GM12875 (cell line): Measurements from ENCODE around the gene BCL2L13.
"Not testable (repeated sequence)": the region's sequence is repeated elsewhere in the genome, so short reads cannot be mapped to it uniquely, and the experiment has no call there.

Experiments used
- H3K4me3 ChIP-seq: one replicate; pipeline ENCODE4 v1.5.1; 2011; ENCODE audit warnings: low read depth, low read length, control low read depth
- TF ChIP-seq, protein P1 (sequence below): IDR thresholded peaks from 2 replicates; pipeline ENCODE4 v1.5.1; 2011; ENCODE audit warnings: low read depth, mild to moderate bottlenecking, control low read depth, inconsistent platforms, low read length, moderate library complexity, borderline replicate concordance; ENCODE audit not compliant: insufficient read depth

The BCL2L13 gene

DNA sequence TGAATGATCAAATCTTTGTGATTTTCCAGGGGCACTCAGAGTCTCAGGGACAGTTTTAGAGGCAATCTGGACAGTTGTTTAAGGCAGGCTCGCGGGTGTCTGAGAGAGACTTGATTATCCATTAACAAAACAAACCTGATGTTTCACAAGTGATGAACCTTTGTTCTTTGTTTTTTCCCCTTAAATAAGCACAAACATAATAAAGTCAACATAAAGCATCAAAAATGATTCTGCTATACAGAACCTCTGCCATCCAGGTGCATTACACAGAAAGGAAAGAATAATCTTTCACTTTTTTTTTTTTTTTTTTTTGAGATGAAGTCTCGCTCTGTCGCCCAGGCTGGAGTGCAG is 122.6 kb downstream of the BCL2L13 start:
- no peak overlapping the region for H3K4me3 ChIP-seq
- TF ChIP-seq, protein P1, sequence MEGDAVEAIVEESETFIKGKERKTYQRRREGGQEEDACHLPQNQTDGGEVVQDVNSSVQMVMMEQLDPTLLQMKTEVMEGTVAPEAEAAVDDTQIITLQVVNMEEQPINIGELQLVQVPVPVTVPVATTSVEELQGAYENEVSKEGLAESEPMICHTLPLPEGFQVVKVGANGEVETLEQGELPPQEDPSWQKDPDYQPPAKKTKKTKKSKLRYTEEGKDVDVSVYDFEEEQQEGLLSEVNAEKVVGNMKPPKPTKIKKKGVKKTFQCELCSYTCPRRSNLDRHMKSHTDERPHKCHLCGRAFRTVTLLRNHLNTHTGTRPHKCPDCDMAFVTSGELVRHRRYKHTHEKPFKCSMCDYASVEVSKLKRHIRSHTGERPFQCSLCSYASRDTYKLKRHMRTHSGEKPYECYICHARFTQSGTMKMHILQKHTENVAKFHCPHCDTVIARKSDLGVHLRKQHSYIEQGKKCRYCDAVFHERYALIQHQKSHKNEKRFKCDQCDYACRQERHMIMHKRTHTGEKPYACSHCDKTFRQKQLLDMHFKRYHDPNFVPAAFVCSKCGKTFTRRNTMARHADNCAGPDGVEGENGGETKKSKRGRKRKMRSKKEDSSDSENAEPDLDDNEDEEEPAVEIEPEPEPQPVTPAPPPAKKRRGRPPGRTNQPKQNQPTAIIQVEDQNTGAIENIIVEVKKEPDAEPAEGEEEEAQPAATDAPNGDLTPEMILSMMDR = no peak

DNA sequence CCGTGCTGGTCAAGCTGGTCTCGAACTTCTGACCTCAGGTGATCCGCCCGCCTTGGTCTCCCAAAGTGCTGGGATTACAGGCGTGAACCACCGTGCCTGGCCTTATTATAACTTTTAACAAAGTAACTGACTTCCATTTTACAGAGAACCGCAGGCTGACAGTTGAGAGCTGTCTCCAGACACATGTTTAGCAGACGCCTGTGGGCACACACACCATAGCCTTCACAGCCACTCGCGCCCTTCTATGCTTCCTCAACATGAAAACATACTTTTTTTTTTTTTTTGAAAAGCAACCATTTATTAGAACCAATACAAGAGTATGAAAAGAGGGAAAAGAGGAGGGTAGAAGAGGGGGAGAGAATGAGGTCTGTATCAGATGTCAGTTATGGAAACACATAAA is 124.9 kb downstream of the BCL2L13 start:
- H3K4me3 ChIP-seq = not testable (repeated sequence)

DNA sequence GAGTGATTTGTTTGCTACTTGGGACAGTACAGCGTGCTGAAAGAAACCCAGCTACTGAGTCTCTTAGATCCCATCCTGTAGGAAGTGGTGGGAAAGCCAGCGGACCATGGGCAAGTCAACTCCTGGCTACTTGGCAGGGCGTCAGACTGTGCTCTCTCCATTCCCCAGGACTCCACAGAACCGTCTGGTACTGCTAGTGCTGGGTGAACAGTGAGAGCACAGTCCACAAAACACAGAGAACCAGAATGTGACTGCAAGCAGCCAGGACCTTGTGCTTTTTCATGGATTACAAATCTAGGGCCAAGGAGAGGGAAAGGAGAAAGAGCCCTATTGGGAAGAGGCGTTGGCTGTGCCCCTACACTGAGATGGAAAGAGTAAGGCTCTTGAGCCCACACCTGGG is 125.5 kb downstream of the BCL2L13 start:
- TF ChIP-seq, protein P1 = no peak
- H3K4me3 ChIP-seq = no peak overlapping the region

DNA sequence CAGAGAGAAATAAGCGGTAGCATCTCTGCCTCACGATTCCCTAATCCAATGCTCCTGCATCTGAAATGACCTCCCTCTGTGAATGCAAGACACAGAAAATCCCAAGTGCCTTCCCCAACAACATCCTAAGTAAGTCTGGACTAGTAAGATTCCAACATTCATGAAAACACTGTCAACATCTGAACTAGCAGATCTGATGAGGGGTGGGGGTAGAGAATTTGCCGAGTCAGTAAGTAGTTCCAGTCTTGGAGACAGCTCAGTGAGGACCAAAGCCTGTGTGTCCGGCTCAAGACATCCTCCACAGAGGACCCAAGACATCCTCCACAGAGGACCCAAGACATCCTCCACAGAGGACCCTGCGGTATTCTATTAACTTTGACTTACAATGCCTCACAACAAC is 126.3 kb downstream of the BCL2L13 start:
- not testable (repeated sequence) for H3K4me3 ChIP-seq

DNA sequence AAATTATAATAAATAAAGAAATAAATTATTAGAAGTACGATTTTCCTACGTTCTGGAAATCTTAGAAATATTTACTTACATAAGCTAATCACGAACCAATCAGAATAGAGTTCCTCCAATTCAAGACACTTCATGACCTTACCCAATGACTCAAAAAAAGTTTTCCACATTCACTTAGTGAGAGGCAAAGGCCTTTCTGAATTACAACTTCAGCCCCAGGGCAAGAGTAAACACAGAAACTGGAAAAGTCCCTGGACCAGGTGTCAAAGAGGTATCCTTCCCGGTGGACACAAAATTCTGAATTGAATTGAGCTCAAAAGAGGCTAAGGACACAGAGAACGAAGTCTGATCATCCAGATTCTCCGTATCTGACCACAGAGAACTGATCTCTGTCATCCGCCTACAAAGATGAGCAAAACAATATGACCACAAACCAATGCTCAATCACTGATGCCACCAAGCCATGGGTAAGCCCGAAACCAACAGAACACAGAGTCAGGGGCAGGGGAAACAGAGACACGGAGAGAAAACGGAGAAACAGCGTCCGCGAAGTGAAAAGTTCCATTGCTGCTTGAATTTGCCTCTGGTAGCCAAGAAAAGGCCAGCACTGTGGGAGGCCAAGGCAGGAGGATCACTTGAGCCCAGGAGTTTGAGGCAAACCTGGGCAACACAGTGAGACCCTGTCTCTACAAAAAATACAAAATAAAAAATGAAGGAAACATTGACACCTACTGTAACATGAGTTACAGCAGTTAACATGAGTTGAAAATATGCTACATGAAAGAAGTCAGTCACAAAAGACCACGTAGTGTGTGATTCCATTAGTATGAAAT is 128.9 kb downstream of the BCL2L13 start:
- TF ChIP-seq, protein P1 = no peak

DNA sequence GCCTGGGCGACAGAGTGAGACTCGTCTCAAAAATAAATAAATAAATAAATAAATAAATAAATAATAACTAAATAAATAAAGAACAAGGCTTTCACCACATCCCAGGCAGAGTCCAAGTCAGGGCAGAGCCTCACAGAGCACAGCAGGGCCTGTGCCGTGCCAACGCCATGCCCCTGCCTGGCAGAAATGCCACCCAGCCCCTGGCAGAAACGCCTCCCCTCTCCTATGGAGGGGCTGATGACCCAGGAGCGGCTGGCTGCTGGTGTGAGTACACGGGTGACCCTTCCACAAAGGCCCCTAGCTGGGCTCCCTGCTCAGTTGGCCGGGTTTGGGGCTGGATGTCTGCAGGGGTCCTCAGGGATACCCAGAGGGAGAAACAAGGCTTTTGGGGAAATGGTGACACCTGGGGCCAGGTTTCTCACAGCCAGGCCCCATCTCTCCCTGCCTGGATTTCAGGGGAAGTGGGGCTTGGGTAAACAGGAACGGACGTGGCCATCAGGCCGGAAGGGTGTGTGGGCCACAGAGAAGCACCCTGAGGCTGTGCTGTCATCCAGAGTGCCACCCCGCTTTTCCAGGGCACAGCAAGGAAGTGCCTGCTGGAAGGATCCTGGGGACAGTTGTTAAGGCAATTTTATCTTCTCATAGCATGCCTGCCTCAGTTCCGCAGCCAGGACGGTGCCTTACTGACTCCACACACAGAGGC is 130.6 kb downstream of the BCL2L13 start:
- TF ChIP-seq, protein P1 = no peak
- H3K4me3 ChIP-seq = no peak overlapping the region

More for the DNA sequence above, 128.9 kb downstream of the BCL2L13 start:
- no peak overlapping the region for H3K4me3 ChIP-seq

DNA sequence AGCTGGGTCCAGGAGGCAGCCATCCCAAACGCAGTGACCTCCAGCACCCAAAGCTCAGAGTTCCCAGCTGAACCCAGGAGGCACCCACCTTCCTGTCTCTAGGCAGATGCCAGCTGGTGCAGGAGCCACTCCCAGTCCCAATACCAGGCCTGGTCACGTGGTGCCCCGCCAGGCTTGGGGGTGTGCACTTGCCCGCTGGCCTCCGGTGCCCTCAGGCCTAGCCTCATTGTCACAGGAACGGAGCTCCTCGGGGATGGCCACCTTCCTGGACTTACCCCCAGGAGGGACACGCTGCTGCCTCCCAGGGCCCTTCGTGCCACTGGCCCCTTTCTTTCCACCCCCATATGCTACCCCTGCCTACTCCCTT is 131.1 kb downstream of the BCL2L13 start:
- TF ChIP-seq, protein P1 = no peak
- no peak overlapping the region for H3K4me3 ChIP-seq
